ENCODE measurements around the gene TENM3.
"Not testable (repeated sequence)": the region's sequence is repeated elsewhere in the genome, so short reads cannot be mapped to it uniquely, and the experiment has no call there.

The TENM3 gene

GRCh38 chr4:182351485-182351884 is 108.3 kb downstream of the TENM3 start:
- no peak for DNase-seq (ENCODE audit: low spot score in 2 of 2)
- Histone ChIP-seq H3K4me3 (no peak overlapping the region), H3K9me3 (no peaks in the 10 kb centered on the region), H3K4me1 (no peaks in the 10 kb centered on the region; the same call in 1 of the 2 replicates), H3K36me3 (replicated peaks) (no peaks in the 10 kb centered on the region), H3K27me3 (ENCODE audit: low read depth) (no peaks in the 10 kb centered on the region)
- in situ Hi-C loops (cut with MboI; ENCODE audit: low sequenced_read_pairs): no loop called here

- Histone ChIP-seq H3K9me3 (no peaks in the 10 kb centered on the region), H3K4me1 (no peaks in the 10 kb centered on the region), H3K4me3 (no peak overlapping the region), H3K27me3 (ENCODE audit: low read depth) (no peaks in the 10 kb centered on the region), H3K36me3 (replicated peaks) (no peaks in the 10 kb centered on the region)
- DNase-seq (ENCODE audit: low spot score in 2 of 2): no peak
- in situ Hi-C loops (cut with MboI; ENCODE audit: low sequenced_read_pairs): no loop called here
Observed at GRCh38 chr4:182354106-182354505, 110.9 kb downstream of the TENM3 start.

GRCh38 chr4:182354867-182355266 is 111.7 kb downstream of the TENM3 start:
- H3K4me1 ChIP-seq: no peaks in the 10 kb centered on the region
- H3K36me3 ChIP-seq (replicated peaks): no peaks in the 10 kb centered on the region
- H3K9me3 ChIP-seq: no peaks in the 10 kb centered on the region
- H3K27me3 ChIP-seq (ENCODE audit: low read depth): no peaks in the 10 kb centered on the region
- in situ Hi-C loops (cut with MboI; ENCODE audit: low sequenced_read_pairs): no loop called here
- DNase-seq (ENCODE audit: low spot score in 2 of 2): no peak
- no peak overlapping the region for H3K4me3 ChIP-seq

GRCh38 chr4:182367153-182367552 is 124.0 kb downstream of the TENM3 start:
- H3K36me3 ChIP-seq (replicated peaks): no peaks in the 10 kb centered on the region
- no peak for DNase-seq (ENCODE audit: low spot score in 2 of 2)
- H3K9me3 ChIP-seq: no peaks in the 10 kb centered on the region
- H3K27me3 ChIP-seq (ENCODE audit: low read depth): no peaks in the 10 kb centered on the region
- H3K4me3 ChIP-seq: no peak overlapping the region
- in situ Hi-C loops (cut with MboI; ENCODE audit: low sequenced_read_pairs): no loop called here
- no peaks in the 10 kb centered on the region for H3K4me1 ChIP-seq

- H3K9me3 ChIP-seq: no peaks in the 10 kb centered on the region
Observed at GRCh38 chr4:182369211-182369610, 126.0 kb downstream of the TENM3 start.

GRCh38 chr4:182370491-182370890 is 127.3 kb downstream of the TENM3 start:
- in situ Hi-C loops (cut with MboI; ENCODE audit: low sequenced_read_pairs): no loop called here
- DNase-seq (ENCODE audit: low spot score in 2 of 2): no peak
- no peak overlapping the region for H3K4me3 ChIP-seq
- H3K4me1 ChIP-seq: no peaks in the 10 kb centered on the region
- no peaks in the 10 kb centered on the region for H3K9me3 ChIP-seq
- H3K27me3 ChIP-seq (ENCODE audit: low read depth): no peaks in the 10 kb centered on the region
- H3K36me3 ChIP-seq (replicated peaks): no peaks in the 10 kb centered on the region

More at GRCh38 chr4:182369211-182369610, 126.0 kb downstream of the TENM3 start:
- Histone ChIP-seq H3K36me3 (replicated peaks) (no peaks in the 10 kb centered on the region), H3K27me3 (ENCODE audit: low read depth) (no peaks in the 10 kb centered on the region), H3K4me1 (no peaks in the 10 kb centered on the region), H3K4me3 (no peak overlapping the region)
- DNase-seq (ENCODE audit: low spot score in 2 of 2): no peak
- in situ Hi-C loops (cut with MboI; ENCODE audit: low sequenced_read_pairs): no loop called here

- DNase-seq (ENCODE audit: low spot score in 2 of 2): no peak
- Histone ChIP-seq H3K4me1 (no peaks in the 10 kb centered on the region; the same call in 1 of the 2 replicates), H3K9me3 (no peaks in the 10 kb centered on the region), H3K27me3 (ENCODE audit: low read depth) (no peaks in the 10 kb centered on the region), H3K36me3 (replicated peaks) (no peaks in the 10 kb centered on the region), H3K4me3 (no peak overlapping the region)
- in situ Hi-C loops (cut with MboI; ENCODE audit: low sequenced_read_pairs): no loop called here
Observed at GRCh38 chr4:182380771-182381181, 137.6 kb downstream of the TENM3 start.

GRCh38 chr4:182382941-182383340 is 139.7 kb downstream of the TENM3 start:
- Histone ChIP-seq H3K36me3 (replicated peaks) (no peaks in the 10 kb centered on the region), H3K4me1 (no peaks in the 10 kb centered on the region; the same call in 1 of the 2 replicates), H3K4me3 (no peak overlapping the region), H3K9me3 (no peaks in the 10 kb centered on the region), H3K27me3 (ENCODE audit: low read depth) (no peaks in the 10 kb centered on the region)
- no peak for DNase-seq (ENCODE audit: low spot score in 2 of 2)
- in situ Hi-C loops (cut with MboI; ENCODE audit: low sequenced_read_pairs): no loop called here

- Histone ChIP-seq H3K4me1 (no peaks in the 10 kb centered on the region; the same call in 1 of the 2 replicates), H3K27me3 (ENCODE audit: low read depth) (no peaks in the 10 kb centered on the region), H3K9me3 (no peaks in the 10 kb centered on the region), H3K36me3 (replicated peaks) (no peaks in the 10 kb centered on the region), H3K4me3 (no peak overlapping the region)
- in situ Hi-C loops (cut with MboI; ENCODE audit: low sequenced_read_pairs): no loop called here
- DNase-seq (ENCODE audit: low spot score in 2 of 2): no peak
Observed at GRCh38 chr4:182384631-182385091, 141.5 kb downstream of the TENM3 start.

- Histone ChIP-seq H3K9me3 (no peaks in the 10 kb centered on the region), H3K4me3 (no peak overlapping the region), H3K4me1 (no peaks in the 10 kb centered on the region; the same call in 1 of the 2 replicates), H3K36me3 (replicated peaks) (no peaks in the 10 kb centered on the region), H3K27me3 (ENCODE audit: low read depth) (no peaks in the 10 kb centered on the region)
- in situ Hi-C loops (cut with MboI; ENCODE audit: low sequenced_read_pairs): no loop called here
- no peak for DNase-seq (ENCODE audit: low spot score in 2 of 2)
Observed at GRCh38 chr4:182385897-182386296, 142.7 kb downstream of the TENM3 start.

- H3K4me3 ChIP-seq; H3K4me1 ChIP-seq; in situ Hi-C loops (cut with MboI; ENCODE audit: low sequenced_read_pairs); H3K27me3 ChIP-seq (ENCODE audit: low read depth); H3K9me3 ChIP-seq; DNase-seq (ENCODE audit: low spot score in 2 of 2); H3K36me3 ChIP-seq (replicated peaks): not testable (repeated sequence)
Observed at GRCh38 chr4:182386576-182386975, 143.4 kb downstream of the TENM3 start.

GRCh38 chr4:182391111-182391684 is 148.0 kb downstream of the TENM3 start:
- no peak for DNase-seq (ENCODE audit: low spot score in 2 of 2)
- Histone ChIP-seq H3K27me3 (ENCODE audit: low read depth) (no peaks in the 10 kb centered on the region), H3K4me1 (no peaks in the 10 kb centered on the region), H3K9me3 (no peaks in the 10 kb centered on the region), H3K36me3 (replicated peaks) (no peaks in the 10 kb centered on the region), H3K4me3 (no peak overlapping the region)
- in situ Hi-C loops (cut with MboI; ENCODE audit: low sequenced_read_pairs): no loop called here

- no peak for DNase-seq (ENCODE audit: low spot score in 2 of 2)
- no peaks in the 10 kb centered on the region for H3K27me3 ChIP-seq (ENCODE audit: low read depth)
- H3K4me3 ChIP-seq: no peak overlapping the region
- H3K36me3 ChIP-seq (replicated peaks): no peaks in the 10 kb centered on the region
- no peaks in the 10 kb centered on the region for H3K9me3 ChIP-seq
- in situ Hi-C loops (cut with MboI; ENCODE audit: low sequenced_read_pairs): no loop called here
- no peaks in the 10 kb centered on the region for H3K4me1 ChIP-seq
Observed at GRCh38 chr4:182394181-182394580, 151.0 kb downstream of the TENM3 start.

- H3K9me3 ChIP-seq: no peaks in the 10 kb centered on the region
- no peak overlapping the region for H3K4me3 ChIP-seq
- DNase-seq (ENCODE audit: low spot score in 2 of 2): no peak
- no peaks in the 10 kb centered on the region for H3K4me1 ChIP-seq
- H3K36me3 ChIP-seq (replicated peaks): no peaks in the 10 kb centered on the region
- in situ Hi-C loops (cut with MboI; ENCODE audit: low sequenced_read_pairs): no loop called here
- H3K27me3 ChIP-seq (ENCODE audit: low read depth): no peaks in the 10 kb centered on the region
Observed at GRCh38 chr4:182400081-182400480, 156.9 kb downstream of the TENM3 start.

GRCh38 chr4:182400790-182401189 is 157.6 kb downstream of the TENM3 start:
- DNase-seq (ENCODE audit: low spot score in 2 of 2): no peak
- Histone ChIP-seq H3K36me3 (replicated peaks) (no peaks in the 10 kb centered on the region), H3K9me3 (no peaks in the 10 kb centered on the region), H3K4me3 (no peak overlapping the region), H3K27me3 (ENCODE audit: low read depth) (no peaks in the 10 kb centered on the region), H3K4me1 (no peaks in the 10 kb centered on the region)
- in situ Hi-C loops (cut with MboI; ENCODE audit: low sequenced_read_pairs): no loop called here
